T-helper 1 cell treated with Interleukin-12 subunit alpha and Interleukin-12 subunit beta and Interleukin-4 antibody, amounts not matched to agents 30 ng/mL and 1 ng/mL, for 36 hours (primary cell): ENCODE results near the gene COL6A3. TPM values are rescaled to one million over a fixed set of nuclear protein-coding genes. Genes with fewer than 3 reads are reported as not detected.

Source experiments
- intact Hi-C: fragments of 100-400 bp; cut with micrococcal nuclease; formaldehyde crosslinking; loops from one replicate; pipeline ENCODE4 v1.15.1; 2024
- total RNA-seq: library from RNA; stranded (reverse); gene quantifications from 2 replicates; pipeline ENCODE4 v1.2.3, GENCODE V29; 2022

The COL6A3 gene
- total RNA-seq, 1 donor from 2014 or later = 1.4 TPM

DNA sequence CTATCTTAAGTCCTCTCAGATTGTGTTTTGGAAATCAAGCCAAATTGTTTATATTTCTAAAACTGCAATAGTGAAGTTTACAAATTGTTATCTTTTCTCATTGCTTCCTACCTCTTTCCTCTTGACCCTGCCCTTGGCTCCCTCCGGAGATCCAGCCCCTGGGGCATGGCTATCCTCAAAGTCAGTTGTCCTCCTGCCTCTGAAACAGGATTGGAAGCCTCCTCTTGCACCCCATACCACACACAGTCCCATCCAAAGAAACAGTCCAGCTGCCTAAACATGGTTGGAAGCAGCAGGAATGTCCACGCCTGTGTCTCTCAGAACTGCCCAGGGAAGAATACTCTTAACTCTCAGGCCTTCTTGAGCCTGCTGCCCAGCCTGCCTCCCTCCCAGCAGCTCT, 30.1 kb upstream of the COL6A3 start:
- intact Hi-C loops = no loop called here

DNA sequence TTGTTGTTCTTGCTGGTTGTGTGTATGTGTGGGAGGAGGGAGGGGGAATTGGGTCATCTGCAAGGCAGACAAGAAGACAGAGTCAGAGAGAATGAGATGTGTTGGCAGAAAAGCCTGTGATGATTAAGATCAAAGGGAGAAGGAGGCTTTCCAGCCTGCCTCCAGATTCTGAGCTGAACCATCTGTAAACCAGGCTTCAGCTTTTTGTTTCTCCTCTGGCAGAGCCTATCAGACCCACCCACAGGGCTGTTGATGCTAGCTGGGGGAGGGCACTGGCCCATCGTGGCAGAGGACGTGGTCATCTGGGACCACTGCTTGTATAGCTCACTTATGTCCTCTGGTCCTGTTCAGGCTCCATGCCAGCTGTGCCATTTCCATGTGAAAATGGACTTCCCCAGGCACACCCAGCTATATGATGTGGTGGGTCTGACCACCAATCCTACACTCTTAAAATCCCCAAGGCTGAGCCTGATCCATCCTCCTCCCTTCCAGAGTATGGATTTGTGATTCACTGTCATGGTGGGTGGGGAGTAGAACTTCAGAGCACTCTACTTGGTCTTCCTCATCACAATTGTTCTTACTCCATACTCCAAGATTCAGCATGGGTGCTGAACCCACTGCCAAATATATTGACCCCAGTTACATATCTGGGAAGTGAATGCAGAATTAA, 27.8 kb upstream of the COL6A3 start:
- intact Hi-C loops = loop anchor here (1.0 kb wide), 1 partner anchor 13 kb away; no protein-coding TSS in a partner anchor

DNA sequence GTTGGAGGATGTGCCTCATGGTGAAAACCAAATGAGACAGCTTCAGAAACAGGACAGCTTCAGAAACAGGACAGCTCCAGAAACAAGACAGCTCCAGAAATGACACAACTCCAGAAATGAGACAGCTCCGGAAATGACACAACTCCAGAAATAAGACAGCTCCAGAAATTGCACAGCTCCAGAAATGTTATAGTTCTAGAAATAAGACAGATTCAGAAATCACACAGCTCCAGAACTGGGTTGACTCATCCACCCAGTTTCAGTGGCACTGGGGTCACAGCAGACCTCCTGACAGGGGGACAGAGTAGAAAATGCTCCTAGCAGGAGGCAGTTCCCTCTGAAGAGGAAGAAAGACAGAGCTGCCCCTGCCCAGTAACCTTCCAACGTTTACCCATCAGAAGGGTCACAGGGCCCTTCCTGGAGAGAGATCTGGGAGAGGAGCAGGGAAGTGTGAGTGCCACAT, 26.9 kb upstream of the COL6A3 start:
- intact Hi-C loops = loop anchor here (1.0 kb wide), 1 partner anchor 13 kb away; no protein-coding TSS in a partner anchor

DNA sequence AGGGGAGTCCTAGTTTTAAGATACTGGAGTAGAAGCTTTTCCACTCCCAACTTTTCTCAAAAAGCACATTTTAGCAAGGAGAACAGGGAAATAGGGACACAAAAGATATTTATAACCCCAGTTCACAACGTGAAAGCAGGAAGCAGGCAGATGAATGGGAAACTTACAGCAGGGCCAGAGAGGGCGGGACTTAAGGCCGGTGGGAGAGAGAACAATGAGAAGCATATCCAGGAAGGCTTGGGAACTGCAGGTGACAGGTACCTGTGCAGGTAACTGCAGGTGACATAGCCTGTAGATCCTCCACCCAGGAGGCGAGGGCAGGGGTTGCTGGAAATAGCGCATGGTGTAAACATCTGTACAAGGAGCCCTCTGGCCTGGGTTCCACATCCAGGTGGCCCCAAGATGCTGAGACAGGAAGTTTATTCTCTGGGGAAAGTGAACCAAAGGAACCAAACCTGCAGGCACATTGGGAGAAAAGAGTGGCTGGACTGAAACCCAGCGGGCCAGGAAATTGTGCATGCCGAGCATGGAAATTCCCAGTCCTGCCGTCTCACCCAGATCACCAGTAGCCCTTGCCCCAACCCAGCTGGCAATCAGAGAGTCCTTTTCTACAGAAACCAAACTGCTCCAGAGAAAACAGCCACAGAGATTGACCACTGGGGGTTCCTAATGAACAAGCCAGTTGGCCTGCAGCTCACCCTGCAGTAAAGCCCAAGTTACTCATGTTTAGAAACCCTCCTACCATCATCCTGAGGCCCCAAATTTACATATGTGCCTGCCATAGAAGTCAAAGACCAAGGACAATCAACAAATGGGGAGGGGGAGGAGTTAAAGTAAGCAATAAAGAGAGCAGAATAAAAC, 24.3 kb upstream of the COL6A3 start:
- intact Hi-C loops = no loop called here

DNA sequence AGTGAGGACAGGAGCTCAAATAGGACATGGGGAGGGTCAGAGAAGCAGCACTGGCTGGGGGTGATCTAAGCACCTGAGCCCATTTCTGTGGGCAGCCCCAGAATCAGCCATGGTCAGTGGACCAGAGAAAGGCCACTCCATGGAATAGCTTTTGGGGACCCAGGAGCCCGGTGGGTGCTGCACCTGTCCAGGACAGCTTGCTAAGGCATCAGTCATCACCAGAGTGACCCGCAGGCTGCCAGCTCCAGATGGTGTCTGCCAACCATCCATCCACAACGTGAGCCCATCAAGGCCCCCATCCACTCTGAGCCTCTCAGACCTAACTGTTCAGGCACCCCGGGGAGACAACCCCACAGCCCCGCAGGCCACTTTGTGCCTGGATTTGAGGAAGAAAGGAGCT, 23.6 kb upstream of the COL6A3 start:
- intact Hi-C loops = no loop called here

DNA sequence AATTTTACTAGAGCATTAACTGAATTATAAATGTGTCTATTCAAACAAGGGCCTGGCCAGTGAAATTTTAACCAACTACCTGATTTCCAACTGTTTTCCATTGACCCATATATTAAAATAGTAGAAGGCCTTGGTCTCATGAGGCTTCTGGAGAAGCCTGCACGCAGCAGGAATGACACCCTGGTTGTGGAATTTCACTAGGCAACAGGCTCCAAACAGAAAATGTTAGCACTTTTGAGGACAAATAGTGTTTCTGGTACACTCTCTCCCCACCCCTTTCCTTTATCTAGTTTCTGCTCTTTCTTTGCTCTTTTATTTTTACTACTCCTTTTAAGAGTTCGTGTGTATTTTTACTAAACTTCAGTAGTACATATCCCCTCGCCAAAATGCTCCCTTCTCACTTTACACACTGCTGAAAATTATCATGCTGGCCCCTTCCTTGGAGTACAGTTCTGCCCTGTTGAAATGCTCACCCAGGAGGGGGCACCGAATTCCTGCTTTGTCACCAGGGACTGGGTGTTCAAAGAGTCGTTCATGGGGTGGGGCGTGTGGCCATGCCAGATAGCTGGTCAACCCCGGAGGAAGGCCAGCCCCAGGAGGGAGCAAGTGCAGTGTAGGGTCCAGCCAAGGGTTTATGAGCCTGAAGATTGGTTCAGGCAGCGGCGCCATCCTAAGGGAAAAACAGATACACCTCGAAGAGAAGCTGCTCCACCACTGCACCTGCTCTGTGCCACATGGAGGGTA, 22.1 kb upstream of the COL6A3 start:
- intact Hi-C loops = loop anchor here (2.0 kb wide), 1 partner anchor 15 kb away; no protein-coding TSS in a partner anchor

DNA sequence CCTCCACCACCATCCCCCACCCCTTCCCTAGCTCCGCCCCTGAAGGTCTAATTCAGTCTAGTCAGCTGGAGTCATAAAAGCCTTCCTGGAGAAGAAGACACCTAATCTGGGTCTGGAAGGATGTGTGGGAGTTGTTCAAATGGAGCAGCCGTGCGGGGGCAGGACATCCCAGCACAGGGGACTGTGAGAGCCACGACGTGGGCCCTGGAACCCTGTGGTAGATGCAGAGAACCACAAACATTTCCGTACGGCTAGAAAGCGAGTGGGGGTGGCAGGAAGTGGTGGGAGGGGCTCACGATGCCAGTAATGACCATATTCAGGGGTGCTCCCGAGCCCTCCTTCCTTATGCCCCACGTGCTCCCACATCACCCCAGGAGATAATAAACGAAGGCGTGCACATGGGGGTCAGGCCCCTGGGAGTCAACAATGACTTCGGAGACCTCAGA, 20.9 kb upstream of the COL6A3 start:
- intact Hi-C loops = loop anchor here (2.0 to 5.0 kb wide), 2 partner anchors 14 to 348 kb away; partner anchors contain the start of gene COPS8

DNA sequence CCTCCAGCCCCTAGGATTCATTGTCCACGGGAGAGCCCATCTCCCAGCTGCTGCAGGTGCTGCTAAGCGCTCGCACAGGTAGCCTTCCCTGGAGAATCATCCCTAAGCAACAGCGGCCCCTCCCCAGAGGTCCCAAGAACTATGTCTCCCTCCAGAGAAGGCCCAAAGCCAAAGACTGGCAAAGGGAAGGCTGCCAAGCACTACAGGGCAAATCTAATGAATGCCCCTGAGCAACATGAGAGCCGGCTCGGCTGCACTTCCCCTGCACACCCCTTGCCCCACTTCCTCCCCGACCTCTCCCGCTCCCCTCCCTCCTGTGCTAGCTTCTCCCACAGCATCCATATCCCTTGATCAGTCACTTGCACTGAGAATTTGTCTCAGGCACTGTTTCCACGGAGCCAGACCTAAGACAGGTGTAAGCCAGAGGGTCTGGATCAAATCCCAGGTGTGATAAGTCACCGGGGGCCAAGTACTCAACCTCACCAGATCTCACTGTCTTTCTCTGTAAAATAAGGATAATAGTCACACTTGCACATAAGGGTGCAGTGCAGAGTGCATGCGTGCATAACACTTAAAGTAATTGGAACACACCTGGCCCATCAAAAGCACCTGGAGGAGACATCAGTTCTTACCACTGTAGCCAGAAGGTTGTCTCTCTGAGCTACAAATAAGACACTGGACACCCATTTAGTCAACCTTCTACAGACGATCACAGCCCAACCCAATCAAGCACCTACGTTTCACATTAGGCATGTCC, 20.1 kb upstream of the COL6A3 start:
- intact Hi-C loops = loop anchor here (2.0 to 5.0 kb wide), 2 partner anchors 13 to 347 kb away; partner anchors contain the start of gene COPS8

DNA sequence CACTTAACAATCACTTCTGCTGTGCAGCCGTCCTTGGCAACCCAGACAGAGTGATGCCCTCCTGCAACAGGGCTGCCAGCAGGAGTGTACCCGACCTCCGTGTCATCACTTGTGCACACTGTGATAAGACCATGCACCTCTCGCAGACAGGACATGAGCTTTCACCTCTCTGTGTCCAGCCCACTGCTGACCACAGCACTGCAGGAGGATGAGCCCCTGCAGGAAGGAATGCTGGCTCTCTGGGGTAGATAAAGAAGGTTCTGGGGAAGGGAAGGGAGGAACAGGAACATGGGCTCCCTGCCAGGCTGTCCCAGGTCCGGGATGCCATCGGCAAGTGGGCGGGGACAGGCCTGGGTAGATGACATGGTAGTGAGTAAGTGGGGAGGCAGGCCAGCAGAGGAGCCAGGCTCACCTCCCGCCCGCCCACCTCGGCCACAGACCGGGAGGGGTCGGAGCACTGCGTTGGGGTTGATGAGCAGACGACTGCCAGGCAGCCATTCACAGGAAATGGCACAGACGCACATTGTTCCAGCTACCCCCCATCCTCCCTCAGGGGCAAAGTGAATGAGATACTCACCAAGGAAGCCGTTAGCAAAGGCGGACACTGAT, 18.6 kb upstream of the COL6A3 start:
- intact Hi-C loops = loop anchor here (5.0 kb wide), 1 partner anchor 345 kb away; the partner anchor contains the start of gene COPS8

DNA sequence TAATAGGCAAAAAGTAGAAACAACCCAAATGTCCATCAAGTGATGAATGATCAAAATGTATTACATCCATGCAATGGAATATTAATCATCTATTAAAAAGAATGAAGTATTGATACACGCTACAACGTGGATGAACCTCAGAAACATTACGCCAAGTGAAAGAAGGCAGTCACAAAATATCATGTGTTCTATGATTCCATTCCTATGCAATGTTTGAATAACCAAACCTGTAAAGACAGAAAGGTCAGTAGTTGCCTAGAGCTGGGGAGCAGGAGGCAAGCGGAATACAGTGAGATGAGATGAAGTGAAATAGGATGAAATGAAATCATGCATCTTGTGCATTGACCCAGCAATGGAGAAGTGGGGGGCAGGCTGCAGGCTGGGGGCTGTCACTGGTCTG, 17.9 kb upstream of the COL6A3 start:
- intact Hi-C loops = loop anchor here (5.0 kb wide), 1 partner anchor 345 kb away; the partner anchor contains the start of gene COPS8

DNA sequence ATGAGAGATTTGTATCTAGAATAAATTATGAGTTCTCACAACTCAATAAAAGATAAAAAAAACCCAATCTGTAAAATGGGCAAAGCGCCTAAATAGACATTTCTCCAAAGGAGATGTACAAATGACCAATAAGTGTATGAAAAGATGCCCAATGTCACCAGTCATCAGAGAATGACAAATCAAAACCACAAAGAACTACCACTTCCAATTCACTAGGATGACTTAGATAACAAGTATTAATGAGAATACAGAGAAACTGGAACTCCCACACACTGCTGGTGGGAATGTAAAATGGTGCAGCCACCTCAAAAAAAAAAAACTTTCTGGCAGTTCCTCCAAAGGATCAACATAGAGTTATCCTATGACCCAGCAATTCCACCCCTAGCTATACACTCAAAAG, 17.4 kb upstream of the COL6A3 start:
- intact Hi-C loops = loop anchor here (5.0 kb wide), 1 partner anchor 344 kb away; the partner anchor contains the start of gene COPS8

DNA sequence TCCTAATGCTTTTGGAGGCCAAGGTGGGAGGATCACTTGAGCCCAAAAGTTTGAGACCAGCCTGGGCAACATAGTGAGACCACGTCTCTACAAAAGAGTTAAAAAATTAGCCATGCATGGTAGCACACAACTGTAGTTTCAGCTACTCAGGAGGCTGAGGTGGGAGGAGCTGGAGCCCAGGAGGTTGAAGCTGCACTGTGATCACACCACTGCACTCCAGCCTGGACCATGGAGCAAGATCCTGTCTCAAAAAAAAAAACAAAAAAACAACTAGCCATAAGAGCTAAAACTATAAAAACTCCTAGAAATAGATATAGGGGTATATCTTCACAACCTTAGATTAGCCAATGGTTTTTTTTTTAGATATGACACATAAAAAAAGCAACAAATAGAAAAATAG, 16.9 kb upstream of the COL6A3 start:
- intact Hi-C loops = loop anchor here (5.0 kb wide), 1 partner anchor 344 kb away; the partner anchor contains the start of gene COPS8

DNA sequence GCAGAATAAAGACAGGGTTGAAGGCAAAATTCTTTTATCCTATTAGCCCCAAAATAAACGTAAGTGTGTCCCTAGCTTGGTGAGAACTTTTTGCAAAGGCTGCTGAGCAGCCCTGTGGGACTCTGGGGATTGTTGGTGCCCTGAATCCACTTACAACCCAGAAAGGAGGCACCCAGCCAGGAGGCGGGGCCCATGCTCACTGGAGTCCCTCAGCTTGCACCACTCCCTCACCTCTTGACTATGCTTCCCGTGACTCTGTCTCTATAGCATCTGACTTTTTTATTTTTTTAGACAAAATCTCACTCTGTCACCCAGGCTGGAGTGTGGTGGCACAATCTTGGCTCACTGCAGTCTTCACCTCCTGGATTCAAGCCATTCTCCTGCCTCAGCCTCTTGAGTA, 15.8 kb upstream of the COL6A3 start:
- intact Hi-C loops = loop anchor here (2.0 to 5.0 kb wide), 2 partner anchors 45 to 342 kb away; partner anchors contain the start of gene COPS8

DNA sequence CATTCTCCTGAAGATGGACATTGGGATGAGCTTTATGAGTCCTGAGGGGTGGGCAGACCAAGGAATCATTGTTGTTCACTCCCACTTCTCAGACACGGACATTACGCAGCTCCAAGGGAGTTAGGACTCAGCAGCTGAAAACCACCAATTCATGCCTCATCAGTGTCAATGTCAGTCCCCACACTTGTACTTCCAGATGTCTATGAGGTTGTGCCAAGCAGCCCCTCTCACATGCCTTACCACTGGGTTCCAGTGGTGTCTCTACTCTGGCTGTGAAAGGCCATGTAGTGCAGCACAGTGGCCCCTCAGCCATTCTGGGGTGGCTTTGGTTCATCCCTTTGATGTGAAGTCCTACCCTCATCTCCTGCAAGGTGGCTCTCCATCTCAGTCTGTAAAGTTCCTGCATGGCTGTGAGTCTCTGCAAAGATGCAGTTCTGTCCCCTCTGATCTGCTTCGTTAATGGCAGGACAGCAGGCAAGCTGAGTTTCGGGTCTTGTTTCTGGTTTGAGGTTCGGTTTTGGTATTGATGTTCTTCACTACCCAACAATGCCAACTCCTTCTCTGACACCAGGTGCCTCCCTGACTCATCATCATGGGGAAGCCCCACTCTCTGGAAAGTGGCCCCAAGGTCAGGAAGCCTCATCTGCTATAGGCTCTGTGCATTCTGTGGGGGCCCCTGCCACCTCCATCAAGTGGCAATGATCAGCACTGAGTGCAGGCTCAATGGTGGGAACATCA, 14.0 kb upstream of the COL6A3 start:
- intact Hi-C loops = loop anchor here (1.0 to 2.0 kb wide), 2 partner anchors 13 to 47 kb away; no protein-coding TSS in a partner anchor

DNA sequence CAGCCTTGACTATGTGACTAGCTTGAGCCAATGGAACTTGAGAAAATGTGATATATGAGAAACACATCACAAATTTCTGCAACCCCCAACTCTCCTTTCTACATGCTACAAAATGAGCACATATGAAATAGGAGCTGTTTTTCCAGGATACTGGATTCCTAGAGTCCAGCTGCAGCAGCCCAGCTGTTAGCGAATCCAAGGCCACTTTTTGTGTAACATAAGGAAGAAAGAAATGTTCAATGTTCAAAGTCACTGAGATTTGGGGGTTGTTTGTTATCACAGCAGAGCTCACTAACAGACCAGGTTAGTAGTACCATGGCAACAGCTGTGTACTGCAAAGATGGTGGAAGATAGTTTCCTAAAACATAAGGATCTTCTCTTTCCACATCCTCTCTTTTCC, 12.6 kb upstream of the COL6A3 start:
- intact Hi-C loops = no loop called here

DNA sequence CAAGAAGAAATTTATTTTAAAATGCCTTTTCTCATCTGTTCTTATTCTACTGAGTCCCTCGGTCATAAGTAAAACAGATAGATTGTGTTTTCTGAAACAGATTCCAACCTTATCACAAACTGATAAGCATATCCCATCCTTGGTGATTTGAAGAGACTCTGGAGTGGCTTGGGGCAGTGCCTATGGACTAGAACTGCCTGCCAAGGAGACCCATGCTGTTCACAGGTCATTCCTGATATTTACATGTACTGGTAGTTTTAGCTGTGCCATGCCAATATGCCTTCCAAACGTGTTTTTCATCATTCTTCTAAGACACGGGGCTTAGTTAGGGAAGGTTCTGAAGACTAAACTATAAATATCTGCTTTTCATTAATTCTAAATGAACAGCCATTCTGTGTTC, 11.4 kb upstream of the COL6A3 start:
- intact Hi-C loops = no loop called here

DNA sequence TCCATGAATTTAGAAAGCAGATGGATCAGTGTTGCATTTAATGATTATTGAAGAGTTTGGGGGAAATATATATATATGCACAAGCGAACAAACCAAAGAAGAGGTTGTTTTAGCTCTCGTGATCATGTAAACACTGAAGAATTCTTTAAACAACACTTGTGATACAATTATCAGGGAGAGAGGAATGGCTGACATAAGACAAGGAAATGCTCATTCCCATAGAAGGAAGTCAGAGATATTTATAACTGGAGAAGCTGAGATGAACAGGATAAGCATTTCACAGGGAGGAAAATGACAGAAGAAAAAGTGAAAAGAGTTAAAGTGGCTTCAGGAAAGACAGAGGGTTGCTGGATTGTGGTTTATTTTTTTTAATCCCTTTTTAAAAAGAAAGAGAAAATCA, 10.6 kb upstream of the COL6A3 start:
- intact Hi-C loops = loop anchor here (5.0 kb wide), 1 partner anchor 272 kb away; no protein-coding TSS in a partner anchor

DNA sequence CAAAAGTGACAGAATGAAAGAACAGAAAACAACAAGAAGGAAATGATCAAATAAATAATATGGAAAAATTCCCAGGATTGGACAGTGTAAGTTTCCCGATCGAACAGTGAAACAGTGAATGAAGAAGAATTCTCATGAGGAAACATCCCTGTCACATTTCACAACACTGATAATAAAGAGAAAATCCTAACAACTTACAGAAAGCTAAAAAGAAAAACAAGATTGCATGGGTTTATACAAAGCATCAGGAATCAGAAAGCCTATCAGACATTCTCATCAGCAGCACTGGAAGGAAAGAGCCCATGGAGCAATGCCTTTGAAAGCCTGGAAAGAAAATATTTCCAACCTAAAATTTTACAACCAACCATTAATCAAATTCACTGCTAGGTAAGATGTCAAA, 9.9 kb upstream of the COL6A3 start:
- intact Hi-C loops = loop anchor here (5.0 kb wide), 1 partner anchor 272 kb away; no protein-coding TSS in a partner anchor

DNA sequence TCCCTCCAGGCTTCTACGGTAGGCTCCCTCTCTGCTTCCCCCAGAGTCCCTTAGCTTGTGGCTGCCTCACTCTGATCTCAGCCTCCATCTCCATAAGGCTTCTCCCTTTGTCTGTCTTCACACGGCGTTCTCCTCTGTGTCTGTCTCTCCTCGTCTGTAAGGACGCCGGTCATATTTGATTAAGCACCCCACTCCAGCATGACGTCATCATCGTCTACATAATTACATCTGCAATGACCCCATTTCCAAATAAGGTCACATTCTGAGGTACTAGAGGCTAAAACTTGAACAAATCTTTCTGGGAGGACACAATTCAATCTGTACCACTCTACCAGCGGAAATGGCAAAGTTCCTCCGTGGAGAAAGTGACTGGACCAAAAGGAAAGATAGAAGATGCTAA, 8.3 kb upstream of the COL6A3 start:
- intact Hi-C loops = loop anchor here (5.0 kb wide), 1 partner anchor 270 kb away; no protein-coding TSS in a partner anchor
